Activated B cell treated with CpG ODN at 0.5 μM for 24 hours (primary cell): ENCODE data around the gene SUMF1. TPM values are rescaled to one million over a fixed set of nuclear protein-coding genes. Genes with fewer than 3 reads are reported as not detected.
A peak's percentile ranks its signal among the peaks of the same experiment; 100 is the strongest.

Experiments used
- ATAC-seq: fragments of 200-7000 bp; cut with Tn5 transposase; one replicate; pipeline ENCODE4 v1.10.0; 2021; ENCODE audit warnings: low read depth, mild to moderate bottlenecking, moderate library complexity
- CTCF ChIA-PET: fragments of 350-600 bp; sonication (Branson Sonifier 250); formaldehyde crosslinking; loops from one replicate; lab custom pipeline; 2021; ENCODE audit warnings: antibody characterized with exemption; lab: Charles Lee
- POLR2A ChIA-PET: fragments of 350-600 bp; sonication (Branson Sonifier 250); formaldehyde crosslinking; loops from one replicate; lab custom pipeline; 2021; ENCODE audit warnings: antibody characterized with exemption; lab: Charles Lee
- DNase-seq: peaks from one replicate; pipeline ENCODE4 v3.0.0; 2022
- H3K27ac Mint-ChIP-seq: one replicate; pipeline ENCODE4 v1.8.0; 2020; ENCODE audit warnings: mixed read lengths
- H3K27me3 Mint-ChIP-seq: one replicate; pipeline ENCODE4 v1.8.0; 2021; ENCODE audit warnings: mixed read lengths
- H3K36me3 Mint-ChIP-seq: one replicate; pipeline ENCODE4 v1.8.0; 2021; ENCODE audit warnings: low read depth, mixed read lengths
- H3K4me1 Mint-ChIP-seq: one replicate; pipeline ENCODE4 v1.8.0; 2021; ENCODE audit warnings: mixed read lengths
- H3K4me3 Mint-ChIP-seq: one replicate; pipeline ENCODE4 v1.8.0; 2020; ENCODE audit warnings: mild to moderate bottlenecking, mixed read lengths
- H3K9me3 Mint-ChIP-seq: one replicate; pipeline ENCODE4 v1.8.0; 2020; ENCODE audit warnings: mixed read lengths
- intact Hi-C: fragments of 100-400 bp; cut with micrococcal nuclease; formaldehyde crosslinking; loops from one replicate; pipeline ENCODE4 v1.15.1; 2024
- total RNA-seq: library from RNA; stranded (reverse); gene quantifications from 2 replicates; pipeline ENCODE4 v1.2.3, GENCODE V29; 2022
- TF ChIP-seq, protein P1 (sequence below): fragments of 200-600 bp; IDR thresholded peaks from one replicate; pipeline ENCODE4 v1.8.0; 2022; ENCODE audit warnings: antibody characterized with exemption, mild to moderate bottlenecking

SUMF1 gene
- total RNA-seq, 1 donor from 2014 or later = 20.7 TPM

DNA sequence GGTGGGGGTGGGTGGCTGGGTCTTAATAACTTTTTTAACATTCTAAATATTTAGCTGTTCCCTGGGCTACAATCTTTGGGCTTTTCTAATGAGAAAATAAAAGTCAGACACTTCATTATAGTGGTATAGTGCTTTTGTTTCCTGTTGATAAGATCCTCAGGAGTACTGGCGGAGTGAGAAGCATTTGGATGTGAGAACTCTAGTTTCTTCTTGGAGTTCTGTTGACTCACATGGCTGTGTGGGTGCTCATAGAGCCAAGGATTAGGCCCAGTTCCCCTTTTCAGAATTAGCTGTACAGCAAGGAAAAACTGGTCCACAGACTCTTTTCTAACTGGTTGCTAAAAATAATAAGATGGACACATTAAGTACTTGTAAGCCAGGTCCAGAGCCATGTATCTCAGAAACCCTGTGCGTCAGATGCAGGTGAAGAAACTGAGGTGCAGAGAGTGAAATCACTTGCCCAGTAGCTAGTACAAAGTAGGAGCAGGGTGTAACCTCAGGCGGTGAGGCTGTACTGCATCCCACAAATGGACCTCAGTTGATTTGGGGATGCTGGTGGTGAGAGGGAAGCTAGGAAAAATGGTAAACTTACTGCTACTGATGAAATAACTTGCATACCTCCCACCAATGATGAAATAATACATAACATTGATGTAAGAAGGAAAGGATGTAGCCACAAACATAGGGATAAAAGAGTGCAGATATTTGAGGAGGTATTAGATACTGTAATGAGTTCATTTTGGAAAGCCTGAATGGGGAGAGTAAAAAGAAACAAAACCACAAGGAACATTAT is 28.4 kb upstream of the SUMF1 start:
- TF ChIP-seq, protein P1, sequence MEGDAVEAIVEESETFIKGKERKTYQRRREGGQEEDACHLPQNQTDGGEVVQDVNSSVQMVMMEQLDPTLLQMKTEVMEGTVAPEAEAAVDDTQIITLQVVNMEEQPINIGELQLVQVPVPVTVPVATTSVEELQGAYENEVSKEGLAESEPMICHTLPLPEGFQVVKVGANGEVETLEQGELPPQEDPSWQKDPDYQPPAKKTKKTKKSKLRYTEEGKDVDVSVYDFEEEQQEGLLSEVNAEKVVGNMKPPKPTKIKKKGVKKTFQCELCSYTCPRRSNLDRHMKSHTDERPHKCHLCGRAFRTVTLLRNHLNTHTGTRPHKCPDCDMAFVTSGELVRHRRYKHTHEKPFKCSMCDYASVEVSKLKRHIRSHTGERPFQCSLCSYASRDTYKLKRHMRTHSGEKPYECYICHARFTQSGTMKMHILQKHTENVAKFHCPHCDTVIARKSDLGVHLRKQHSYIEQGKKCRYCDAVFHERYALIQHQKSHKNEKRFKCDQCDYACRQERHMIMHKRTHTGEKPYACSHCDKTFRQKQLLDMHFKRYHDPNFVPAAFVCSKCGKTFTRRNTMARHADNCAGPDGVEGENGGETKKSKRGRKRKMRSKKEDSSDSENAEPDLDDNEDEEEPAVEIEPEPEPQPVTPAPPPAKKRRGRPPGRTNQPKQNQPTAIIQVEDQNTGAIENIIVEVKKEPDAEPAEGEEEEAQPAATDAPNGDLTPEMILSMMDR = no peak
- ChIA-PET POLR2A (interaction anchor here (0.6 to 6.2 kb wide), 8 partner anchors 9 to 702 kb away, joined by 3 to 288 read pairs (median 26); partner anchors contain the start of genes EDEM1 and SUMF1), CTCF (interaction anchor here (1.2 to 3.7 kb wide), 3 partner anchors 9 to 22 kb away, joined by 9 to 14 read pairs (median 9); no protein-coding TSS in a partner anchor)
- Mint-ChIP-seq H3K9me3 (no peaks in the 10 kb centered on the region), H3K4me3 (peak overlapping the region; percentile 93), H3K27ac (peak overlapping the region; percentile 92), H3K36me3 (peaks cover 54% of the 10 kb centered on the region), H3K4me1 (peaks cover 61% of the 10 kb centered on the region), H3K27me3 (no peaks in the 10 kb centered on the region)
- intact Hi-C loops = loop anchor here (2.0 to 10.0 kb wide), 2 partner anchors 145 to 489 kb away; no protein-coding TSS in a partner anchor
- DNase-seq = no peak
- no peak for ATAC-seq

DNA sequence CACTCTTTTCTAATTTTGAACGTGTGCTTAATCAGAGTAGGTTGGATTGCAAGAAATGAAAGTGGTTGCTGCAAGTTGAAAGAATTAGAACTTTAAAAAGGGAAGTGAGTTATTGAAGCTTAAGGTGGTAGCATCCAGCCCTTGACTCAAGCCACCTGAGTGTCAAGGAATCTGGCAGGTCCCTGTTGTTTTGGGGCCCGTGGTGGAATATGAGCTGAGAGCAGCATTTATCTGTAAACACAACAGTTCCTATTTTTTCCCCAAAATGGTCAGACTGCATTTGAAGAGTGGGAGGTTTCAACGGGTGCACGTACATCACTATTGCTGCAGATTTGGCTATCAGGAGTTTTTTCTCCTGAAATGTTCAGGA is 27.8 kb upstream of the SUMF1 start:
- H3K4me3 Mint-ChIP-seq = peak overlapping the region; percentile 93
- CTCF ChIA-PET = interaction anchor here (1.2 to 3.7 kb wide), 3 partner anchors 10 to 23 kb away, joined by 9 to 14 read pairs (median 9); no protein-coding TSS in a partner anchor
- DNase-seq = no peak
- intact Hi-C loops = loop anchor here (2.0 to 10.0 kb wide), 3 partner anchors 144 to 490 kb away; no protein-coding TSS in a partner anchor
- POLR2A ChIA-PET = interaction anchor here (0.7 to 6.2 kb wide), 7 partner anchors 10 to 693 kb away, joined by 3 to 288 read pairs (median 38); partner anchors contain the start of genes EDEM1 and SUMF1
- H3K27ac Mint-ChIP-seq = peak overlapping the region; percentile 92
- peaks cover 59% of the 10 kb centered on the region for H3K4me1 Mint-ChIP-seq
- TF ChIP-seq, protein P1 = no peak
- H3K9me3 Mint-ChIP-seq = no peaks in the 10 kb centered on the region
- peaks cover 48% of the 10 kb centered on the region for H3K36me3 Mint-ChIP-seq
- peak; percentile 8 for ATAC-seq
- no peaks in the 10 kb centered on the region for H3K27me3 Mint-ChIP-seq

DNA sequence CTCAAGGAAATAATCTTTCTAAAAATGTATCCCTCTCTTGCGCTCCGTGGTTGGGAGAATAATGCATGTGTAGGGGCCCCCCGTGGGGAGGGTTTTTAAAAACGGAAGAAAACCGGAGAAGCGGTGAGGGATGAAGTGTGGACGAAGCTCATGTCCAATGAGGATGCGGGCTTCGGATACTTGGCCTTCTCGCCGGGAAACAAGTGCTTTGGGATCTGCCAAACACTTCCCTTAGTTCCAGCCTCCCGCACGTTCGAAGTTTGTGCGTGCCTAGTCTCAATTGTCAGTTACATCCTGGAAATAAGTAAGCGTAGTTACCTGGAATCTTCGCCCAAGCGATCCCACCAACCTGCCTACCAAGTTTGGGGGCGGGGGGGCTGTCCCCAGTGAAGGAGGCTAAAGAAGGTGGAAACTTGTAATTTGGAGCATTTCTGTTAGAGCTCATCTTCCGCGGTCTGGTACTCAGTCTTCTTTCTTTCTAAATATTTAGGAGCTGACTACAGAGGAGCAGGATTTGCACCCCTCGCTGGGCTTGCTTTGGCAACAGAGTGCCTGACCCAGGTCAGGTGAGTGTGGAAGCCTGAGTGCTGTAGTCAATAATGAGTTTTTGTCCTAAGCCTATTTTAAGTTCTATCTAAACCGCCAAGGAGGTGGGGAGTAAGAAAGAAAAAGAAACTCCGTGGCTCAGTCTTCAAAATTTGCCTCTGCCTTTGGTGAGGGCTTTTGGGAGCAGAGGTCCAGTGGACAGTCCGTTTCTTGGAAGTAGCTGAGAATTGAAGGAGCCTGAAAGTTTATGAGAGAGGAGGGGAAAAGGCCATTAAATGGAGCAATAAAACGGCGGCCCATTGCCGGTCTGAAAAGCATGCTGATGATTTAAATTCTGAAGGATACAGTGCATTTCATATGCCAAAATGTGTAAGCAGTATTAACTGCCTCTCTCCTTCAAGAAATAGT is 27.1 kb upstream of the SUMF1 start:
- Mint-ChIP-seq H3K27ac (peak overlapping the region; percentile 92), H3K4me3 (peak overlapping the region; percentile 93), H3K36me3 (peaks cover 44% of the 10 kb centered on the region), H3K4me1 (peaks cover 55% of the 10 kb centered on the region), H3K9me3 (no peaks in the 10 kb centered on the region), H3K27me3 (no peaks in the 10 kb centered on the region)
- TF ChIP-seq, protein P1 = no peak
- DNase-seq (no peak), ATAC-seq (no peak)
- ChIA-PET CTCF (interaction anchor here (0.9 to 3.7 kb wide), 7 partner anchors 9 to 143 kb away, joined by 3 to 14 read pairs (median 9); no protein-coding TSS in a partner anchor), POLR2A (interaction anchor here (0.6 to 6.2 kb wide), 26 partner anchors 11 to 1315 kb away, joined by 3 to 288 read pairs (median 6); partner anchors contain the start of genes CRBN, EDEM1 and SUMF1)
- intact Hi-C loops = loop anchor here (1.0 to 10.0 kb wide), 14 partner anchors 10 to 1367 kb away; partner anchors contain the start of genes ARL8B, EDEM1, SETMAR and SUMF1

DNA sequence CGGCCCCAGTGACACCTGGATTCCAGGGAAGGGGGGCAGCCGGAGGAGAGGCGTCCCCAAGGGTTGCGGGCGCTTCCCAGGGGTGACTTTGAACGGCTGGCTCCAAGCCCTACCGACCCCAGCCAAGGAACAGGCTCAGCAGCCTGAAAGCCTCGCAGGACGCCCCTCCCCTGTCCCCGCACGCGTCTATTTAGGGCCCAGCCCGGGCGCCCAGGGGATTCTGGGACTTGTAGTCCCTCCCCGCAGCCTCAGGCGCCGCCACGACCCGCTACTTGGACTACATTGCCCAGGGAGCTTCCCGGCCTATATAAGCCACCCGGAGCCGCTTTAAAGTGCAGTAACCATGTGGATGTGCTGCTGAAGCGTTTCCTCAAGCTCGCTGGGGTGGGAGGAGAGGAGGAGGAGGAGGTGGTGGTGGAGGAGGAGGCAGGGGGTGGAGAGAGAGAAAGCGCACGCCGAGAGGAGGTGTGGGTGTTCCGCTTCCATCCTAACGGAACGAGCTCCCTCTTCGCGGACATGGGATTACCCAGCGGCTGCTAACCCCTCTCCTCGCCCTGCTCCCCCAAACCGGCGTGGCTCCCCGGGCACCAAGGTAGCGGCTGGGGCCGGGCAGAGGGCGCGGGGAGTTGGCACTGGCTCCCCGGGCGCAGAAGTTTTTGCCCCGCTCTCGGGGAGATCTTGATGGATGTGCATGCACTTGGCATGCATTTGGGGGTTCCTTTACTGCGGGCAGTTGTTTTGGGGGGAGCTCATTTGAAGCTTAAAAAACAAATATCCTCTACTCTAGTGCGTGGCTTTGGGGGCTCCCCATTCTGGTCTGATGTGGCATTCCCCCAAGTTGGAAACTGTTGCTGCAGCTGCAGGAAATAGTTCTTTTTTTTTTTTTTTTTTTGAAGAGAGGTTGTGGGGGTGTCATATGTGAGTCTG is 26.2 kb upstream of the SUMF1 start, which contains the start of gene ITPR1:
Gene ITPR1 (plus strand): TSS at position 335 of the 927 bp plus-strand sequence. CDS start 23,144 bp downstream, outside the sequence.
- POLR2A ChIA-PET = interaction anchor here (0.6 to 6.2 kb wide), 44 partner anchors 12 to 1370 kb away, joined by 3 to 288 read pairs (median 4); partner anchors contain the start of genes CRBN, EDEM1 and SUMF1
- Mint-ChIP-seq H3K27ac (peak within 1 kb of the TSS; percentile 92), H3K36me3 (peaks cover 37% of the 10 kb centered on the region), H3K4me3 (peak within 1 kb of the TSS; percentile 93), H3K27me3 (no peaks in the 10 kb centered on the region), H3K4me1 (peaks cover 49% of the 10 kb centered on the region), H3K9me3 (no peaks in the 10 kb centered on the region)
- TF ChIP-seq, protein P1 = no peak
- CTCF ChIA-PET = interaction anchor here (0.9 to 3.7 kb wide), 6 partner anchors 10 to 142 kb away, joined by 3 to 14 read pairs (median 8); no protein-coding TSS in a partner anchor
- ATAC-seq (peak; percentile 88), DNase-seq (peak; percentile 92)
- intact Hi-C loops = loop anchor here (1.0 to 10.0 kb wide), 13 partner anchors 11 to 1366 kb away; partner anchors contain the start of genes ARL8B, EDEM1, SETMAR and SUMF1
